AG09309 (cell line): ENCODE results near the gene TRERF1.

ENCODE experiments used
- DNase-seq: peaks from one replicate; pipeline ENCODE4 v3.0.0-alpha.2; 2010; ENCODE audit warnings: low read depth
- H3K4me3 ChIP-seq: 2 replicates; pipeline ENCODE4 v1.5.1; 2011; ENCODE audit warnings: mild to moderate bottlenecking, low read depth, low read length, moderate library complexity; ENCODE audit not compliant: control insufficient read depth
- CTCF ChIP-seq: IDR thresholded peaks from 2 replicates; pipeline ENCODE4 v1.5.1; 2011; ENCODE audit warnings: mild to moderate bottlenecking, low read depth, low read length, inconsistent platforms; ENCODE audit not compliant: insufficient read depth, control insufficient read depth; ENCODE audit errors: missing control alignments

TRERF1 gene

GRCh38 chr6:42190554-42191183 is 261.1 kb downstream of the TRERF1 start:
- no peak overlapping the region for H3K4me3 ChIP-seq
- TF ChIP-seq CTCF: no peak
- DNase-seq: peak; percentile 51

- DNase-seq: no peak
- no peak for TF ChIP-seq CTCF
- no peak overlapping the region for H3K4me3 ChIP-seq
Observed at GRCh38 chr6:42188406-42188805, 263.3 kb downstream of the TRERF1 start.

GRCh38 chr6:42185597-42185996 is 266.1 kb downstream of the TRERF1 start:
- DNase-seq: no peak
- no peak overlapping the region for H3K4me3 ChIP-seq
- no peak for TF ChIP-seq CTCF

- no peak overlapping the region for H3K4me3 ChIP-seq
- DNase-seq: no peak
- TF ChIP-seq CTCF: no peak
Observed at GRCh38 chr6:42184475-42184874, 267.3 kb downstream of the TRERF1 start.

GRCh38 chr6:42182101-42182500 is 269.6 kb downstream of the TRERF1 start:
- H3K4me3 ChIP-seq: no peak overlapping the region
- DNase-seq: no peak
- TF ChIP-seq CTCF: no peak

- H3K4me3 ChIP-seq: no peak overlapping the region
- no peak for TF ChIP-seq CTCF
- no peak for DNase-seq
Observed at GRCh38 chr6:42179945-42180313, 271.8 kb downstream of the TRERF1 start.
